Neuron (in vitro differentiated cells): Measurements from ENCODE around the gene LAMA5.

ENCODE experiments used
- H2AFZ ChIP-seq: one replicate; pipeline ENCODE4 v1.6.1; 2013; ENCODE audit warnings: low read depth, mild to moderate bottlenecking, inconsistent platforms, low read length, moderate library complexity
- H3K27me3 ChIP-seq: one replicate; pipeline ENCODE4 v1.6.1; 2013; ENCODE audit warnings: low read length; ENCODE audit not compliant: insufficient read depth
- H3K36me3 ChIP-seq: one replicate; pipeline ENCODE4 v1.6.1; 2013; ENCODE audit warnings: low read length; ENCODE audit not compliant: insufficient read depth
- H3K4me1 ChIP-seq: one replicate; pipeline ENCODE4 v1.6.1; 2013; ENCODE audit warnings: low read length; ENCODE audit not compliant: insufficient read depth
- H3K4me3 ChIP-seq: 2 replicates; pipeline ENCODE4 v1.5.1; 2013; ENCODE audit warnings: mild to moderate bottlenecking, low read length, moderate library complexity
- H3K9me3 ChIP-seq: one replicate; pipeline ENCODE4 v1.6.1; 2013; ENCODE audit warnings: low read length

Gene LAMA5

DNA sequence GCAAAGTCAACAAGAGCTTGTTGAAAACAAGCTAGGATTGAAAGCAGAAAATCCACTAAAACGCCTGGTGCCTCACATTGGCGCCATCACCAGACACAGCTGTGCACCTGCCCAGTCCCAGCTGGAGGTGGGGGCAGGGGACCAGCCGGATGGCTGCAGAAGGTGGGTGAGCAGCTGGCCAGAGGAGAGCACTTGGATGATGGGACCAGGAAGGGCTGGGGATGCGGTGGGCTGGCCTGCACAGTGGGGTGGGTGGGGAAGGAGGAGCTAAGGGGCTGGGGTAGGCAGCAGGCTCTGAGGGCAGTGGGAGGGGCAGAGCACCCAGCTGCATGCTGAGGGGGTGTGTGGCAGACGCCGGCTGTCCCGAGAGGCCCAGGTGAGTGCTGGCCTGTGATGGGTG, 32.9 kb upstream of the LAMA5 start:
- no peaks in the 10 kb centered on the region for H3K27me3 ChIP-seq
- no peak overlapping the region for H2AFZ ChIP-seq

DNA sequence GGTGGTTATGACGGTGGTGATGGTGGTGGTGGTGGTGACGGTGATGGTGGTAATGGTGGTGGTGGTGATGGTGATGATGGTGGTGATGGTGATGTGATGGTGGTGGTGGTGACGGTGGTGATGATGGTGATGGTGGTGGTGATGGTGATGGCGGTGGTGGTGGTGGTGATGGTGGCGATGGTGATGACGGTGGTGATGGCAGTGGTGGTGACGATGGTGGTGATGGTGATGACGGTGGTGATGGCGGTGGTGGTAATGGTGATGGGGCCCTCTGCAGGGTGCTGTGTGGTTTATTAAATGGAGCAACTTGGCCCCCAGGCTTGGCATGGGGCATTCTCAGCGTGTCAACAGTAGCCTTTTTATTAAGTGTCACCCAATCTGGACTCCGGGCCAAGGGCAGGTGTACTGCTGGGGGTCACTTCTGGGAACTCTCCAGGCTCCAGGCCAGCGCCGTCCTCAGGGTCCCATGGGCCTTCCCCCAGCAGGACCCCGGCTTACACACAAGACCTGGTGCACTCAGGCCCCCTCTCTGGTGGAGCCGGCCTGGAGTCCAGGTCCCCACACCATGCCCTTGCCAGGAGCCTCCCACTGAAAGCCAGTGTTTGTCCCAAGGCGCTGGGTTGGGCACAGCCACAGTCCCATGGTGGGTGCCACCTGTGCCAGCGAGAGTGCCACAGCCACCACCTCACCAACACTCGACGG, 31.2 kb upstream of the LAMA5 start:
- H3K36me3 ChIP-seq: peaks cover 17% of the 10 kb centered on the region
- no peaks in the 10 kb centered on the region for H3K4me1 ChIP-seq
- H3K27me3 ChIP-seq: no peaks in the 10 kb centered on the region
- no peak overlapping the region for H2AFZ ChIP-seq
- H3K9me3 ChIP-seq: no peaks in the 10 kb centered on the region
- no peak overlapping the region for H3K4me3 ChIP-seq

More for the DNA sequence above, 32.9 kb upstream of the LAMA5 start:
- Histone ChIP-seq H3K9me3 (no peaks in the 10 kb centered on the region), H3K36me3 (peaks cover 5% of the 10 kb centered on the region), H3K4me1 (no peaks in the 10 kb centered on the region), H3K4me3 (no peak overlapping the region)

DNA sequence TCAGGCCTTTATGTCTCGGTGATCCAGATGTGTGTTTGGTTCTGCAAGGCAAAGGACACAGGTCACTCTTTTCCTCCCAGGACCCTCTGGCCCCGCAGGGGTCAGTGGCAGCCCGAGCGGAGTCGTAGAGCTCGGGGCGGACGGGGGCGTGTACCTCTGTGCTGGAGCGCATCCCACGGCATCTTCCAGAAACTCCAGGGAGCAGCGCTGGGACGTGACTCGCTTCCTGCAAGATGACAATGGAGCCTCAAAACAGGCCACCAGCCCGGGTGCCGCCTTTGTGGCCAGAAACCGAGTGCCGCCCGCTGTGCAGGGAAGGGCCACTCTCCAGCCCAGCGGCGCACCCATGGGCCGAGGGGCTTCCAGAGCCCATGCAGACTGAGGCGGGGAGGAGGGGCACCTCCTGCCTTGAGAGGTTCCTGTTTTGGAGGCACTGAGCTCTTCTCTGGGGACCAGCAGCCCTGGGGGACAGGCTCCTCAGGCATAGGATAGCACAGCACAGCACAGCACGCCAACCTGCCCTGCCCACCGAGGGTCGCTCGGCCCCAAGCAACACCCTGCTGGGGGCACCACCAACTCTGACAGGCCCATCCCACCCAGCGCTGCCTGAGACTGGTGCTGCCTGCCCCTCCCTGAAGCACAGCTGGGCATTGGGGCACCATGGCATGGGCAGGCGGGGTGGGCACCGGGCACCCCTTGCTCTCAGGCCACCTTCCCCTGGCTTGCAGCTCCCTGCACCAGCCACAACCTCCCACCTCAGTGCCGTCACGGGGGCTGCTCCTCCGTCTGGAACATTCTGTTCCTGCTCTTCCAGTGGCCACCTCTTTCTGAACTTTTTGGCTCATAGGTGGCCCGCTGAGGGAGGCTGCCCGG, 29.5 kb upstream of the LAMA5 start:
- no peaks in the 10 kb centered on the region for H3K4me1 ChIP-seq
- H3K9me3 ChIP-seq: no peaks in the 10 kb centered on the region
- no peak overlapping the region for H3K4me3 ChIP-seq
- H3K27me3 ChIP-seq: no peaks in the 10 kb centered on the region
- no peak overlapping the region for H2AFZ ChIP-seq
- H3K36me3 ChIP-seq: peaks cover 30% of the 10 kb centered on the region

DNA sequence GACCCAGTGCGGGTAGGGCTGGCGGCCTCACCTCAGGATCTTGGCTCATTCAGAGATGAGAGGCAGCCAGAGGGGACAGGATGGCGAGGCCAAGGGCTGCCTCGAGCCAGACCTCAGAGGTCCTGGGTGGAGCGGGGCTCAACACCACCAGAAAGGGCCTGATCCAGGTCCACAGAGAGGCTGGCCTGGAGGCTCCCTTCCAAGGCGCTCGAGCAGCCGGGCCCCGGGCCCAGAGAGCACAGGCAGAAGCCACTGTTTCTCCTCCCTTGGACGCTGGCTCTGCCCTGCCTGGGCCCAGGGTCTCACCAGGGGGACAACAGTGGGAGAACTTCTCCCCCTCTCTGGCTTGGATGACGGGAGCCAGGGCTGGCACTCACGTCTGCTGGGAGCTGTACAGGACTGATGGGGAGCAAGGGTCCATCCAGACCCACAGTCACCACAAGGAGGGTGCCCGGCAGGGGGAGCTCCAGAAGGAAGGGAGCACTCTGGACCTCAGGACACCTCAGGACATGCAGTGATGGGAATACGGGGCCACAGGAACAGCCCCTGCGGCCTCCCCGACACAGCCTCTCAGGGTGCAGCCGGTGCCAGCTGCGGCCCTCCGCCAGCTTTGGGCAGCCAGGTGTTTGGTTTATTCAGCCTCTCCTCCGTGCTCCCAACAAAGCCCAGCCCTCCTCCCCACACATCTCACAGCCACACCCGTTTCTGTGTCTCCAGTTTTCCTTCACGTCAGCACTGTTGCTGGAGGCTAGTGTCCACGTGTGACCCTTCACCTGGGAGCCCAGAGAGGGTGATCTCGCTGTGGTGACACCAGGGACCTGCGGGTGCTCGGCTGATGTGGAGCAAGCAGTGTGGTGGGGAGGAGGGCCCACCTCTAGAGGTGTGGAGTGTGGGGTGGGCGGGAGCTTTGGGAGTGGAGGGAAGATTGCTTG, 28.5 kb upstream of the LAMA5 start:
- no peaks in the 10 kb centered on the region for H3K27me3 ChIP-seq
- peaks cover 31% of the 10 kb centered on the region for H3K36me3 ChIP-seq
- no peaks in the 10 kb centered on the region for H3K4me1 ChIP-seq
- no peak overlapping the region for H3K4me3 ChIP-seq
- no peaks in the 10 kb centered on the region for H3K9me3 ChIP-seq
- no peak overlapping the region for H2AFZ ChIP-seq

DNA sequence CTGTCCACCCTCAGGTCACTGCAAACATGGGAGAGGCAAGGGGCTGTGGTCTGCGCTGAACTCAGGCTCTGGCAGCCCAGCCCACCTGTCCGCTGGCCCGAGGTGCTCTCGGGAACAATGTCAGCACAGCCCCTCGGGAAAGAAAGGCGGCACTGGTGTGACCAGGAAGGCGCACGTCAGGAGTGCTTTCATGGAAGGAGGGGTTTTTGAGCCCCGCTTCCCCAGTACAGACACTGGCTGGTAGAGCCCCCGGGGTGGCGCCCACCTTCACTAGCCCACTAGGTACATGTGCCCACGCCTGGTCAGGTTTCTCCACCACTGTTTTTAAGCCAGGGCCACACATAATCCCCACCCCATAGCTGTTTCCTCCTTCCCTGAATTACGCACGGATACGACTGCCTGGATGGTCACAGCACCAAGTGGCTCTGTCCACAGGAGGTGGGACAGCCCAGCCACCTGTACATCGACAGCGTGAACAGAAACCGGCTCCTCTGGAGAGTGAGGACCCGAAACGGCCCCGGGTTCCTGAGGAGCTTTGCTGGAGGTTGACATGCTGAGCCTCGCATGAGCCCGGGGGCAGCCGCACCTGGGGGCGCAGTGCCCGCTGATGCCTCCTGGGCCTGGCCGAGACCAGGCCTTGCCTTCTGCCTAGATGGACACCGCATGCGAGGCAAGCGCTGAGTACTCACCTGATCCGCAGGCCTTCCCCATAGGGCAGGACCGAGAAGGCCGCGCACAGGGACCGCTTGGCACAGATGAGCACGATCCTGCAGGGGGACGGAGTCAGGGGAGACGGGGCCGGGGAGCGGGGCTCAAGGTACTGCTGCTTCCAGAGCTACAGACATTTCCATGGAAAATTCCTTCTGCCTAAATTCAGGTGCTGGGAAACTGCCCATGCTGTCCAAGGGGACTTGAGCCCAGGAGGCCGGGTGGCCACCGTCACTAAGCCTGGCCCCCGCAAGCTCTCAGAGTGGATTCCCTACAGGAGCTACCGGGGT, 27.4 kb upstream of the LAMA5 start:
- no peak overlapping the region for H2AFZ ChIP-seq
- H3K4me3 ChIP-seq: no peak overlapping the region
- no peaks in the 10 kb centered on the region for H3K4me1 ChIP-seq
- no peaks in the 10 kb centered on the region for H3K9me3 ChIP-seq
- H3K27me3 ChIP-seq: no peaks in the 10 kb centered on the region
- H3K36me3 ChIP-seq: peaks cover 40% of the 10 kb centered on the region

DNA sequence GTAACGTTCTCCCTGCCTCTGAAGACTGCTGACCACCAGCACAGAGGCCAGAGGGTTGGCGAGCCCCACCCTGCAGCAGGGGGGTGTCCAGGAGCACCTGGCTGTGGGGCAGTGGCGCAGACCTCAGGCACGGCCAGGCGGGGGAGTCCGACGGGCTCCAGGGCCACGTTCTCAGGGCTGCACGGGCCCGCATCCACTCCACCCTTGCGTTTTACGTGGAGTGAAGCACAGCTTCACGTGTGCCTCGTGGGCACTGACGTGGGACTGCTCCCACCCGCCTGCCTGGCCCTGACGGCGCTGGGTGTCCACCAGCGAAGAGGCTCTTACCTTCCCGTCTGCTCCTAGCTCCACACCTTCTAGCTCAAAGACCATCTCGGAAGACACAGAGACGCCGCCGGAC, 26.7 kb upstream of the LAMA5 start:
- no peaks in the 10 kb centered on the region for H3K4me1 ChIP-seq
- H3K4me3 ChIP-seq: no peak overlapping the region
- no peaks in the 10 kb centered on the region for H3K9me3 ChIP-seq
- H3K36me3 ChIP-seq: peaks cover 47% of the 10 kb centered on the region
- no peak overlapping the region for H2AFZ ChIP-seq
- H3K27me3 ChIP-seq: no peaks in the 10 kb centered on the region

DNA sequence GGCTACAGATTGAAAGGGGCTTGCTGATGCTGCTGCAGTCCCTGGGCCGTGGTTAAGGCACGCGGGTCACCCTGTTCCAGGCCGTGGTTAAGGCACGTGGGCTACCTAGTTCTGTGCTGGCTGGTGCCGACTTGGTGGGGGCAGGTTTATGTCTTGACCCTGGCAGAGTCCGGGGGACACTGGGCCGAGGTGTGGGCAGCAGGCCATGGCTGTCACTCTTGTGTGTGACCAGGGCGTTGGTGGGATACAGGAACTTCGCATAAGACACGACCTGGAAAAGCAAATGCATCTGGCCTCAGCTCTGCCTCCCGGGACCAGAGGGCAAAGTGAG, 26.2 kb upstream of the LAMA5 start:
- H3K27me3 ChIP-seq: no peaks in the 10 kb centered on the region
- H3K4me3 ChIP-seq: no peak overlapping the region
- no peak overlapping the region for H2AFZ ChIP-seq
- H3K9me3 ChIP-seq: no peaks in the 10 kb centered on the region
- H3K36me3 ChIP-seq: peaks cover 52% of the 10 kb centered on the region
- H3K4me1 ChIP-seq: peaks cover under 1% of the 10 kb centered on the region

DNA sequence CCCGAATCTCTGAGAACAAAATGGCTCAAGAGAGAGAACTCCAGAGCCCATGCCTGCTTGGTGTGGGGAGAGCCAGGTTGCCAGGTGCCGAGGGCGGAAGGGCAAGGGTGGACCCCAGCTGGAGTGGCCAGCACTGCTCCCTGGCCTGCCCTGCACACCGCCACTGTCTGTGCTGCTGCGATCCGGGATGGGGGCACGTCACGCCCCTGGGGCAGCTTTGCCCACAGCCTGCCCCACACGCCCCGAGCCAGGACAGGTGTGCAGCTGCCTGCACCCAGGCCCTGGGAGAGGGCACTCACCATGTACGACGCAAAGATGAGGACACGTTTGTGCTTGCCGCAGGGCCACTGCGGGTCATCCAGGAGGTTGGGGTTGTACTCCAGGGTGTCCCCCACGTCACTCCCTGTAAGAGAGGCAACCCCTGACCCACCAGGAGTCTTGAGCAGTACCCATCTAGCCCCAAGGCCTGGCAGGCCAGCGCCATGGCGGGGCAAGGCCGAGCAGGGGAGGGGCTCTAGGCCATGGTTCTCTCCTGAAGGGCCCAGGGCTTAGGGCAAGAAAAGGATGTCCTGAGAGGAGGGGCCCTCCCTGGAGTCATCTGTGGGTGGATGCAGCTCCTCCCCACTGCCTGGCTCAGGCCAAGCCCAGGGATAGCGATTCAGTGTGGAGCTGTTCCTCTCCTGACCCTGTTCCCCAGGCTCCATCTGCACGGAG, 25.7 kb upstream of the LAMA5 start:
- H3K36me3 ChIP-seq: peaks cover 57% of the 10 kb centered on the region

DNA sequence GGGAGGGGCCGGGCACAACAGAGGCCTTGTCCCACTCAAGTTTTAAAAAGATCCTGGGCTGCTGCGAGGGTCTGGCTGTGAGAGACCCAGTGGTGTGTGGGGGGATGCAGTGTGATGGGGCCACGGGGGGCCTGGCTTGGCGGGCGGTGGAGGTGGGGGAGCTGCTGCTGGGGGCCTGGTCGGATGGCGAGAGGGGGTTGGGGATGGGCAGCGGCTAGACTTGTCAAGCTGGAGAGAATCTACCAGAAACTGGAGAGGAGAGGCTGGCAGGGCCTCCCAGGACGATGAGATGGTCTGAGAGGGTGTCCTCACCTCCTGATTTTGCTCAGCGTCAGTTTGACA, 24.9 kb upstream of the LAMA5 start:
- Histone ChIP-seq H3K9me3 (no peaks in the 10 kb centered on the region), H3K4me1 (peaks cover 10% of the 10 kb centered on the region), H2AFZ (no peak overlapping the region), H3K36me3 (peaks cover 59% of the 10 kb centered on the region), H3K4me3 (no peak overlapping the region), H3K27me3 (no peaks in the 10 kb centered on the region)

More for the DNA sequence above, 25.7 kb upstream of the LAMA5 start:
- Histone ChIP-seq H3K27me3 (no peaks in the 10 kb centered on the region), H3K9me3 (no peaks in the 10 kb centered on the region), H3K4me1 (peaks cover 6% of the 10 kb centered on the region), H2AFZ (no peak overlapping the region), H3K4me3 (no peak overlapping the region)

DNA sequence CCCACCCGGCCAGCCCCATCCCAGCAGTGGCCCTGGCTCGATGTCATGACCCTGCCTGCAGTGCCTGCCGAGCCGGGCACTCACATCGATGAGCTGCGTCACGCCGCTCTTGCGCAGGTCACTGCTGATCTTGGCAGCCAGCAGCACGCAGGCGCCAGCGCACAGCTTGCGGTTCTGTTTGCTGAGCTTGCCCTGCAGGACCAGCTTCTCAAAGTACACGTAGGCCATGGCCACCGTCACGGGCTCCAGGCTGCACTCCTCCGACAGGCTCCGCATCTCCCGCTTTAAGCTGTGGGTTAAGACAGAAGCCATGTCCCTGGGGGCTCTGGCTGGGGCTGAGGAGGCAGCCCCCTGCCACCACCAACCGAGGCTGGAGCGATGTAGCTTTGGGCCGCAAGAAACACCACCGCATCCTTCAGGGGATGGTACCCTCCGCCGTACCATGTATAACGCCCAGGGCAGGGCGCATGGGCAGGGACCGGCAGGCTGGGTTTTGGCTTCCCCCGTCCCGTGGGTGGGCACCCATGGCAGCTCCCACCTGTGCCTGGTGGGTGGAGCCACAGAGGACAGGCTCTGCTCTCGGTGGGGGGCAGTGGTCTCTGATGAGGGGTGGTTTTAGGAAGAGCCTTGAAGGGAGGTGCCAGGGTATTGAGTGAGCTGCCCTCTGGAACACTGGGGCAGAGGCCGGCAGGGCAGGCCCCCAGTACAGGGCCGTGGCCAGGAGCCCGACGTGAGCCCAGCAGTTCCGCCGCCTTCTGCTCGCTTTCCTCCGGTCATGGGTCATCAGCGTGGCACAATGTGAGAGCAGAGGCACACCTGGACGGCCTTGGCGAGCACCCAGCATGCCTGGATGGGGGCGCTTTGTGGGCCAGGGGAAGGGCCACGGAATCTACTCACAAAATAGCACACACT, 24.3 kb upstream of the LAMA5 start:
- H3K9me3 ChIP-seq: no peaks in the 10 kb centered on the region
- peaks cover 59% of the 10 kb centered on the region for H3K36me3 ChIP-seq
- peaks cover 10% of the 10 kb centered on the region for H3K4me1 ChIP-seq
- H3K4me3 ChIP-seq: no peak overlapping the region
- H2AFZ ChIP-seq: no peak overlapping the region
- no peaks in the 10 kb centered on the region for H3K27me3 ChIP-seq
